ENCODE measurements around the gene VPS26A.

DNA sequence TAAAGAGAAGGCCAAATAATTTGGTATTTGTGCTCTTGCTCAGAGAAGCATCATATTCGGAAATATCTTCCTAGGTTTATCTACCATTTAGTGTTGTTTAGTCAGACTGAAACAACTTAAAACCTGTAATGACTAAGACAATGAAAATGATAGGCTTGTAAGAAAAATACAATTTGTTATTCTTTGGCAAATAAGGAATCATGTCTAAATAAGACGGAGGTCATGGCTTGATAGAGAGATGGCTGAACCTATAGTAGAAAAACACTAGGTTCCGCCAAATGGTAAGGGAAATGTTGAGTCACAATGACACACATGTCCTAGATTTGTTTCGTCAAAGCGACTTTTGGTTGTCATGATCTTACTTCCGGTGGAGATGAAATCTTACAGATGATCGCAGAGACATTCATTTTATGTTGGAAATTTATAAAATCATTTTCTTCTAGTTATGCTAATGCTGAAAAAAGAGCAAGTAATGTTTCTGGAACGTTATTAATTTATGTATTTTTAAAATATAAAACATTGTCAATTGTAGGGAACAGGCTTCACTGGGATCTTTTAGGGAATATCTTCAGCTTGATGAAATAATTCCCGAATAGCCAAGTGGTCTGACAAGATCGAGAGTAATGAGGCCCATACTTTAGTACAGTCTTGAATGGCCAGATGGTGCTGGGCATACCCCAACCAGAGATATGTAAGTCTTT lies 35.0 kb upstream of the VPS26A start:
- TF ChIP-seq, protein P1, sequence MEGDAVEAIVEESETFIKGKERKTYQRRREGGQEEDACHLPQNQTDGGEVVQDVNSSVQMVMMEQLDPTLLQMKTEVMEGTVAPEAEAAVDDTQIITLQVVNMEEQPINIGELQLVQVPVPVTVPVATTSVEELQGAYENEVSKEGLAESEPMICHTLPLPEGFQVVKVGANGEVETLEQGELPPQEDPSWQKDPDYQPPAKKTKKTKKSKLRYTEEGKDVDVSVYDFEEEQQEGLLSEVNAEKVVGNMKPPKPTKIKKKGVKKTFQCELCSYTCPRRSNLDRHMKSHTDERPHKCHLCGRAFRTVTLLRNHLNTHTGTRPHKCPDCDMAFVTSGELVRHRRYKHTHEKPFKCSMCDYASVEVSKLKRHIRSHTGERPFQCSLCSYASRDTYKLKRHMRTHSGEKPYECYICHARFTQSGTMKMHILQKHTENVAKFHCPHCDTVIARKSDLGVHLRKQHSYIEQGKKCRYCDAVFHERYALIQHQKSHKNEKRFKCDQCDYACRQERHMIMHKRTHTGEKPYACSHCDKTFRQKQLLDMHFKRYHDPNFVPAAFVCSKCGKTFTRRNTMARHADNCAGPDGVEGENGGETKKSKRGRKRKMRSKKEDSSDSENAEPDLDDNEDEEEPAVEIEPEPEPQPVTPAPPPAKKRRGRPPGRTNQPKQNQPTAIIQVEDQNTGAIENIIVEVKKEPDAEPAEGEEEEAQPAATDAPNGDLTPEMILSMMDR (IDR thresholded peaks at IDR 0.05): no peak
- no peak for TF ChIP-seq POLR2A (IDR thresholded peaks at IDR 0.05)
- no peak for TF ChIP-seq POLR2AphosphoS5 (IDR thresholded peaks at IDR 0.05)

All from prostate gland (tissue), 2 donors.